ENCODE data around the gene PTGFRN. TPM values are rescaled to one million over a fixed set of nuclear protein-coding genes. Genes with fewer than 3 reads are reported as not detected.
"Not testable (repeated sequence)": the region's sequence is repeated elsewhere in the genome, so short reads cannot be mapped to it uniquely, and the experiment has no call there.

Gene PTGFRN
- total RNA-seq = 105 TPM

GRCh38 chr1:116909512-116910378 lies at the start of gene PTGFRN:
PTGFRN (plus strand) TSS chr1:116909916; CDS start chr1:116910204, 288 bp downstream.
- Histone ChIP-seq H3K9ac (ENCODE audit: low read depth in 1 of 3, low read length in 3 of 3) (peak within 1 kb of the TSS; percentile 61 to 73 (median 66)), H3K36me3 (ENCODE audit: control insufficient read depth in 3 of 3, insufficient read depth in 3 of 3, low read length in 3 of 3) (no peaks in the 10 kb centered on the region), H3K27ac (ENCODE audit: low read depth, low read length) (peak within 1 kb of the TSS; percentile 75), H3K9me3 (ENCODE audit: control insufficient read depth in 3 of 3, low read length in 3 of 3) (no peaks in the 10 kb centered on the region), H3K27me3 (ENCODE audit: control insufficient read depth in 3 of 3, insufficient read depth in 3 of 3, low read length in 3 of 3) (peaks cover 2 to 36% (median 16%) of the 10 kb centered on the region in 3 donors), H3K4me3 (ENCODE audit: low read length in 3 of 3) (peak within 1 kb of the TSS; percentile 63 to 70 (median 68)), H3K4me1 (ENCODE audit: control insufficient read depth in 3 of 3, insufficient read depth in 3 of 3, low read length in 3 of 3) (peaks cover 9 to 18% (median 13%) of the 10 kb centered on the region in 3 donors)

- not testable (repeated sequence) for H3K9ac ChIP-seq (ENCODE audit: low read depth in 1 of 3, low read length in 3 of 3)
Measured at GRCh38 chr1:116860167-116860566, 49.5 kb upstream of the PTGFRN start.

GRCh38 chr1:116861137-116861536 lies 48.6 kb upstream of the PTGFRN start:
- H3K27me3 ChIP-seq (ENCODE audit: control insufficient read depth in 3 of 3, insufficient read depth in 3 of 3, low read length in 3 of 3) = no peaks in the 10 kb centered on the region
- no peaks in the 10 kb centered on the region for H3K9me3 ChIP-seq (ENCODE audit: control insufficient read depth in 3 of 3, low read length in 3 of 3)
- no peaks in the 10 kb centered on the region for H3K4me1 ChIP-seq (ENCODE audit: control insufficient read depth in 3 of 3, insufficient read depth in 3 of 3, low read length in 3 of 3)
- no peak overlapping the region for H3K4me3 ChIP-seq (ENCODE audit: low read length in 3 of 3)
- H3K9ac ChIP-seq (ENCODE audit: low read depth in 1 of 3, low read length in 3 of 3) = no peak overlapping the region
- no peak overlapping the region for H3K27ac ChIP-seq (ENCODE audit: low read depth, low read length)
- no peaks in the 10 kb centered on the region for H3K36me3 ChIP-seq (ENCODE audit: control insufficient read depth in 3 of 3, insufficient read depth in 3 of 3, low read length in 3 of 3)

More at GRCh38 chr1:116860167-116860566, 49.5 kb upstream of the PTGFRN start:
- H3K27me3 ChIP-seq (ENCODE audit: control insufficient read depth in 3 of 3, insufficient read depth in 3 of 3, low read length in 3 of 3); H3K4me1 ChIP-seq (ENCODE audit: control insufficient read depth in 3 of 3, insufficient read depth in 3 of 3, low read length in 3 of 3); H3K4me3 ChIP-seq (ENCODE audit: low read length in 3 of 3); H3K36me3 ChIP-seq (ENCODE audit: control insufficient read depth in 3 of 3, insufficient read depth in 3 of 3, low read length in 3 of 3); H3K27ac ChIP-seq (ENCODE audit: low read depth, low read length); H3K9me3 ChIP-seq (ENCODE audit: control insufficient read depth in 3 of 3, low read length in 3 of 3): not testable (repeated sequence)

- H3K9ac ChIP-seq (ENCODE audit: low read depth in 1 of 3, low read length in 3 of 3); H3K27me3 ChIP-seq (ENCODE audit: control insufficient read depth in 3 of 3, insufficient read depth in 3 of 3, low read length in 3 of 3); H3K9me3 ChIP-seq (ENCODE audit: control insufficient read depth in 3 of 3, low read length in 3 of 3); H3K27ac ChIP-seq (ENCODE audit: low read depth, low read length); H3K4me3 ChIP-seq (ENCODE audit: low read length in 3 of 3); H3K36me3 ChIP-seq (ENCODE audit: control insufficient read depth in 3 of 3, insufficient read depth in 3 of 3, low read length in 3 of 3); H3K4me1 ChIP-seq (ENCODE audit: control insufficient read depth in 3 of 3, insufficient read depth in 3 of 3, low read length in 3 of 3): not testable (repeated sequence)
Measured at GRCh38 chr1:116863031-116863430, 46.7 kb upstream of the PTGFRN start.

GRCh38 chr1:116866478-116866877 lies 43.2 kb upstream of the PTGFRN start:
- not testable (repeated sequence) for H3K36me3 ChIP-seq (ENCODE audit: control insufficient read depth in 3 of 3, insufficient read depth in 3 of 3, low read length in 3 of 3); H3K27me3 ChIP-seq (ENCODE audit: control insufficient read depth in 3 of 3, insufficient read depth in 3 of 3, low read length in 3 of 3); H3K9me3 ChIP-seq (ENCODE audit: control insufficient read depth in 3 of 3, low read length in 3 of 3); H3K4me1 ChIP-seq (ENCODE audit: control insufficient read depth in 3 of 3, insufficient read depth in 3 of 3, low read length in 3 of 3); H3K4me3 ChIP-seq (ENCODE audit: low read length in 3 of 3); H3K27ac ChIP-seq (ENCODE audit: low read depth, low read length); H3K9ac ChIP-seq (ENCODE audit: low read depth in 1 of 3, low read length in 3 of 3)

GRCh38 chr1:116868385-116868784 lies 41.3 kb upstream of the PTGFRN start:
- no peak overlapping the region for H3K9ac ChIP-seq (ENCODE audit: low read depth in 1 of 3, low read length in 3 of 3)
- no peak overlapping the region for H3K27ac ChIP-seq (ENCODE audit: low read depth, low read length)
- no peaks in the 10 kb centered on the region for H3K27me3 ChIP-seq (ENCODE audit: control insufficient read depth in 3 of 3, insufficient read depth in 3 of 3, low read length in 3 of 3)
- no peak overlapping the region for H3K4me3 ChIP-seq (ENCODE audit: low read length in 3 of 3)
- H3K9me3 ChIP-seq (ENCODE audit: control insufficient read depth in 3 of 3, low read length in 3 of 3) = no peaks in the 10 kb centered on the region
- H3K4me1 ChIP-seq (ENCODE audit: control insufficient read depth in 3 of 3, insufficient read depth in 3 of 3, low read length in 3 of 3) = no peaks in the 10 kb centered on the region
- no peaks in the 10 kb centered on the region for H3K36me3 ChIP-seq (ENCODE audit: control insufficient read depth in 3 of 3, insufficient read depth in 3 of 3, low read length in 3 of 3)

- Histone ChIP-seq H3K9ac (ENCODE audit: low read depth in 1 of 3, low read length in 3 of 3) (no peak overlapping the region), H3K27ac (ENCODE audit: low read depth, low read length) (no peak overlapping the region), H3K4me3 (ENCODE audit: low read length in 3 of 3) (no peak overlapping the region), H3K36me3 (ENCODE audit: control insufficient read depth in 3 of 3, insufficient read depth in 3 of 3, low read length in 3 of 3) (no peaks in the 10 kb centered on the region), H3K27me3 (ENCODE audit: control insufficient read depth in 3 of 3, insufficient read depth in 3 of 3, low read length in 3 of 3) (no peaks in the 10 kb centered on the region), H3K4me1 (ENCODE audit: control insufficient read depth in 3 of 3, insufficient read depth in 3 of 3, low read length in 3 of 3) (no peaks in the 10 kb centered on the region), H3K9me3 (ENCODE audit: control insufficient read depth in 3 of 3, low read length in 3 of 3) (no peaks in the 10 kb centered on the region)
Measured at GRCh38 chr1:116869611-116870010, 40.1 kb upstream of the PTGFRN start.

GRCh38 chr1:116870300-116870699 lies 39.4 kb upstream of the PTGFRN start:
- Histone ChIP-seq H3K36me3 (ENCODE audit: control insufficient read depth in 3 of 3, insufficient read depth in 3 of 3, low read length in 3 of 3) (no peaks in the 10 kb centered on the region), H3K9ac (ENCODE audit: low read depth in 1 of 3, low read length in 3 of 3) (no peak overlapping the region), H3K9me3 (ENCODE audit: control insufficient read depth in 3 of 3, low read length in 3 of 3) (no peaks in the 10 kb centered on the region), H3K27ac (ENCODE audit: low read depth, low read length) (peak overlapping the region; percentile 4), H3K27me3 (ENCODE audit: control insufficient read depth in 3 of 3, insufficient read depth in 3 of 3, low read length in 3 of 3) (peaks cover 0 to under 1% (median 0%) of the 10 kb centered on the region in 3 donors), H3K4me3 (ENCODE audit: low read length in 3 of 3) (no peak overlapping the region), H3K4me1 (ENCODE audit: control insufficient read depth in 3 of 3, insufficient read depth in 3 of 3, low read length in 3 of 3) (no peaks in the 10 kb centered on the region)

- Histone ChIP-seq H3K4me1 (ENCODE audit: control insufficient read depth in 3 of 3, insufficient read depth in 3 of 3, low read length in 3 of 3) (no peaks in the 10 kb centered on the region), H3K27ac (ENCODE audit: low read depth, low read length) (peak overlapping the region; percentile 40)
Measured at GRCh38 chr1:116871779-116872146, 38.0 kb upstream of the PTGFRN start.

GRCh38 chr1:116873680-116874271 lies 35.9 kb upstream of the PTGFRN start:
- no peak overlapping the region for H3K4me3 ChIP-seq (ENCODE audit: low read length in 3 of 3)
- peaks cover 0 to 2% (median 0%) of the 10 kb centered on the region in 3 donors for H3K27me3 ChIP-seq (ENCODE audit: control insufficient read depth in 3 of 3, insufficient read depth in 3 of 3, low read length in 3 of 3)
- H3K36me3 ChIP-seq (ENCODE audit: control insufficient read depth in 3 of 3, insufficient read depth in 3 of 3, low read length in 3 of 3) = no peaks in the 10 kb centered on the region
- no peaks in the 10 kb centered on the region for H3K9me3 ChIP-seq (ENCODE audit: control insufficient read depth in 3 of 3, low read length in 3 of 3)
- H3K27ac ChIP-seq (ENCODE audit: low read depth, low read length) = no peak overlapping the region
- no peak overlapping the region for H3K9ac ChIP-seq (ENCODE audit: low read depth in 1 of 3, low read length in 3 of 3)
- H3K4me1 ChIP-seq (ENCODE audit: control insufficient read depth in 3 of 3, insufficient read depth in 3 of 3, low read length in 3 of 3) = peaks cover 11 to 15% (median 15%) of the 10 kb centered on the region in 3 donors

More at GRCh38 chr1:116871779-116872146, 38.0 kb upstream of the PTGFRN start:
- H3K9ac ChIP-seq (ENCODE audit: low read depth in 1 of 3, low read length in 3 of 3) = no peak overlapping the region
- no peaks in the 10 kb centered on the region for H3K9me3 ChIP-seq (ENCODE audit: control insufficient read depth in 3 of 3, low read length in 3 of 3)
- H3K27me3 ChIP-seq (ENCODE audit: control insufficient read depth in 3 of 3, insufficient read depth in 3 of 3, low read length in 3 of 3) = peaks cover 0 to 2% (median 0%) of the 10 kb centered on the region in 3 donors
- H3K4me3 ChIP-seq (ENCODE audit: low read length in 3 of 3) = no peak overlapping the region
- H3K36me3 ChIP-seq (ENCODE audit: control insufficient read depth in 3 of 3, insufficient read depth in 3 of 3, low read length in 3 of 3) = no peaks in the 10 kb centered on the region

All from skeletal muscle tissue (tissue), 4 donors.